OCI-LY3 (cell line): ENCODE results near the gene ANGPTL4.

Source experiments
- EZH2phosphoT487 ChIP-seq: fragments of 200-600 bp; shearing (Covaris generic); IDR thresholded peaks from 2 replicates; pipeline ENCODE4 v1.6.1; 2018; ENCODE audit warnings: antibody characterized with exemption, mixed run types, low read depth
- TF ChIP-seq, protein P1 (sequence below): fragments of 200-600, 300-600 bp; sonication (generic); IDR thresholded peaks from 2 replicates; pipeline ENCODE4 v1.5.1; 2014; ENCODE audit warnings: antibody characterized with exemption, low read length, low read depth

DNA sequence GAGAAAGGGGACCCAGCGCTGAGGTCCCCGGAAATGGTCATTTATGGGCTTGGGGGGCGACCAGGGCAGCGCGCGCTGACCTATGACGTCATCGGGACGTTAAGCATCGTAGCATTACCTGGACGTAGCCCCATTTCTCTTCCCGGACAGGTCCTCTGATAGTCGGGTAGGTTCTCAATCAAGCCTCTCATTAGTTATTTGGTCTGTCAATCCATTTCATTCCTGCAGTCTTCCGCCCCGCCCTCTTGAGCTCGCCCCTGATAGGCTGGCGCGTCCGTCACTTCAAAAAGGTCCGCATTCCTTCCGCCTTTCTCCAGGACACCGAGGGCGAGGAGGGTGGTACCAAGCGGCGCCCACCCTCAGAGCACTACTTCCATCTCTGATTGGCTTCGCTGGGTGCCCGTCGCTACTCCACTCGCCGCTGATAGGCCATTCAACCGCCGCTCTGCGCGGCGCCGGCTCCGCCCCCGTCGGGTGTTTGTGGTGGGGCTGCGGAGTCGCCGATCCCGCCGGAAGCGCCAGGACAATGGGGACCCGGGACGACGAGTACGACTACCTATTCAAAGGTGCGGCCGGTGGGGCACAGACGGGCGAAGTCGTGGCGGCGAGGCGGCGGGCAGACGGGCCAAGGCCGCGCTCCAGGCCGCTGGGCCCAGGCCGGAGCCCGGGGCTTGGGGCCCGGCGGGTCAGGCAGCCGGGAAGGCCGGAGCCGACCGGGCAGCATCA is 26.1 kb downstream of the ANGPTL4 start, which contains the start of gene RAB11B:
- TF ChIP-seq, protein P1, sequence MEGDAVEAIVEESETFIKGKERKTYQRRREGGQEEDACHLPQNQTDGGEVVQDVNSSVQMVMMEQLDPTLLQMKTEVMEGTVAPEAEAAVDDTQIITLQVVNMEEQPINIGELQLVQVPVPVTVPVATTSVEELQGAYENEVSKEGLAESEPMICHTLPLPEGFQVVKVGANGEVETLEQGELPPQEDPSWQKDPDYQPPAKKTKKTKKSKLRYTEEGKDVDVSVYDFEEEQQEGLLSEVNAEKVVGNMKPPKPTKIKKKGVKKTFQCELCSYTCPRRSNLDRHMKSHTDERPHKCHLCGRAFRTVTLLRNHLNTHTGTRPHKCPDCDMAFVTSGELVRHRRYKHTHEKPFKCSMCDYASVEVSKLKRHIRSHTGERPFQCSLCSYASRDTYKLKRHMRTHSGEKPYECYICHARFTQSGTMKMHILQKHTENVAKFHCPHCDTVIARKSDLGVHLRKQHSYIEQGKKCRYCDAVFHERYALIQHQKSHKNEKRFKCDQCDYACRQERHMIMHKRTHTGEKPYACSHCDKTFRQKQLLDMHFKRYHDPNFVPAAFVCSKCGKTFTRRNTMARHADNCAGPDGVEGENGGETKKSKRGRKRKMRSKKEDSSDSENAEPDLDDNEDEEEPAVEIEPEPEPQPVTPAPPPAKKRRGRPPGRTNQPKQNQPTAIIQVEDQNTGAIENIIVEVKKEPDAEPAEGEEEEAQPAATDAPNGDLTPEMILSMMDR: no peak
- no peak for TF ChIP-seq EZH2phosphoT487
